IPS-11a (cell line): Measurements from ENCODE around the gene PJA2.
"Not testable (repeated sequence)": the region's sequence is repeated elsewhere in the genome, so short reads cannot be mapped to it uniquely, and the experiment has no call there.

Experiments used
- H3K4me3 ChIP-seq: one replicate; pipeline ENCODE4 v1.5.1; 2013; ENCODE audit warnings: low read depth, low read length, control low read depth

PJA2 gene

GRCh38 chr5:109310315-109310714 lies 99.5 kb downstream of the PJA2 start:
- no peak overlapping the region for H3K4me3 ChIP-seq

- no peak overlapping the region for H3K4me3 ChIP-seq
These were observed 100.3 kb downstream of the PJA2 start for GRCh38 chr5:109309326-109310063.

GRCh38 chr5:109307951-109308350 lies 101.8 kb downstream of the PJA2 start:
- no peak overlapping the region for H3K4me3 ChIP-seq

- no peak overlapping the region for H3K4me3 ChIP-seq
These were observed 102.3 kb downstream of the PJA2 start for GRCh38 chr5:109307456-109307855.

GRCh38 chr5:109305352-109305751 lies 104.4 kb downstream of the PJA2 start:
- H3K4me3 ChIP-seq, result no peak overlapping the region

- no peak overlapping the region for H3K4me3 ChIP-seq
These were observed 105.5 kb downstream of the PJA2 start for GRCh38 chr5:109304309-109304708.

GRCh38 chr5:109300367-109300766 lies 109.4 kb downstream of the PJA2 start:
- H3K4me3 ChIP-seq, result no peak overlapping the region

GRCh38 chr5:109299557-109299956 lies 110.2 kb downstream of the PJA2 start:
- H3K4me3 ChIP-seq, result no peak overlapping the region

- H3K4me3 ChIP-seq, result no peak overlapping the region
These were observed 111.0 kb downstream of the PJA2 start for GRCh38 chr5:109298794-109299193.

- H3K4me3 ChIP-seq, result no peak overlapping the region
These were observed 111.9 kb downstream of the PJA2 start for GRCh38 chr5:109297900-109298299.

- H3K4me3 ChIP-seq, result peak overlapping the region; percentile 4
These were observed 118.7 kb downstream of the PJA2 start for GRCh38 chr5:109291090-109291489.

- H3K4me3 ChIP-seq, result no peak overlapping the region
These were observed 119.5 kb downstream of the PJA2 start for GRCh38 chr5:109290231-109290630.

- not testable (repeated sequence) for H3K4me3 ChIP-seq
These were observed 123.1 kb downstream of the PJA2 start for GRCh38 chr5:109286628-109287027.
